Right cardiac atrium (tissue), 5 donors: ENCODE results near the gene AGBL1. TPM values are rescaled to one million over a fixed set of nuclear protein-coding genes. Genes with fewer than 3 reads are reported as not detected.
"Not testable (repeated sequence)": the region's sequence is repeated elsewhere in the genome, so short reads cannot be mapped to it uniquely, and the experiment has no call there.

Experiments used
- ATAC-seq, 2 donors: fragments of 200-7000 bp; cut with Tn5 transposase; one replicate each; pipeline versions ENCODE4 v1.8.0 to v1.9.1; 2020; ENCODE audit warnings: moderate library complexity in 2 of 2, mild to moderate bottlenecking in 1 of 2
- DNase-seq, 3 donors: peaks; one replicate each; pipeline ENCODE4 v3.0.0-alpha.2; 2020
- H3K27ac ChIP-seq: one replicate; pipeline ENCODE4 v1.5.1; 2013; ENCODE audit warnings: mild to moderate bottlenecking, low read length, control low read depth, moderate library complexity
- H3K27me3 ChIP-seq: one replicate; pipeline ENCODE4 v1.6.1; 2013; ENCODE audit not compliant: control insufficient read depth, insufficient read depth
- H3K4me1 ChIP-seq: one replicate; pipeline ENCODE4 v1.6.1; 2013; ENCODE audit warnings: low read length; ENCODE audit not compliant: control insufficient read depth, insufficient read depth
- H3K4me3 ChIP-seq: one replicate; pipeline ENCODE4 v1.5.1; 2013; ENCODE audit warnings: low read length, control low read depth
- H3K9me3 ChIP-seq: one replicate; pipeline ENCODE4 v1.6.1; 2013; ENCODE audit warnings: low read length; ENCODE audit not compliant: control insufficient read depth
- WGBS: extraction: QIAGEN DNeasy Blood & Tissue Kit; methylation state at CpG from one replicate; pipeline ENCODE4 v1.1.7; 2013; 5-methylcytosine and 5-hydroxymethylcytosine counted together
- intact Hi-C, 4 donors: fragments of 100-400 bp; cut with DNase I; formaldehyde crosslinking; loops; one replicate each; pipeline versions ENCODE4 v1.11.0 to v1.14.0; 2022 to 2023
- polyA plus RNA-seq: library from polyadenylated mRNA; stranded (reverse); fragments of 200-250 nt; gene quantifications from one replicate; pipeline ENCODE4 v1.2.3, GENCODE V29; 2013
- total RNA-seq, 4 donors: library from RNA; stranded (reverse); fragmentation: NEBNext Ultra II Directional; extraction: Animal tissue kit (Norgen Biotek cat#: 25700); gene quantifications; one replicate each; pipeline ENCODE4 v1.2.1, GENCODE V29; 2021
- donor health status: healthy with polysubstance abuse.
- donor health status: DM: no; HTN: yes; CAD: no.
- donor health status: DM: no; HTN: no; CAD: no.
- donor health status: DM: no; HTN: yes; CAD: no; lungs with severe emphysema.
- donor health status: DM: yes; HTN: yes; CAD: no.

The AGBL1 gene
- total and polyA plus RNA-seq, 5 donors: not detected

DNA sequence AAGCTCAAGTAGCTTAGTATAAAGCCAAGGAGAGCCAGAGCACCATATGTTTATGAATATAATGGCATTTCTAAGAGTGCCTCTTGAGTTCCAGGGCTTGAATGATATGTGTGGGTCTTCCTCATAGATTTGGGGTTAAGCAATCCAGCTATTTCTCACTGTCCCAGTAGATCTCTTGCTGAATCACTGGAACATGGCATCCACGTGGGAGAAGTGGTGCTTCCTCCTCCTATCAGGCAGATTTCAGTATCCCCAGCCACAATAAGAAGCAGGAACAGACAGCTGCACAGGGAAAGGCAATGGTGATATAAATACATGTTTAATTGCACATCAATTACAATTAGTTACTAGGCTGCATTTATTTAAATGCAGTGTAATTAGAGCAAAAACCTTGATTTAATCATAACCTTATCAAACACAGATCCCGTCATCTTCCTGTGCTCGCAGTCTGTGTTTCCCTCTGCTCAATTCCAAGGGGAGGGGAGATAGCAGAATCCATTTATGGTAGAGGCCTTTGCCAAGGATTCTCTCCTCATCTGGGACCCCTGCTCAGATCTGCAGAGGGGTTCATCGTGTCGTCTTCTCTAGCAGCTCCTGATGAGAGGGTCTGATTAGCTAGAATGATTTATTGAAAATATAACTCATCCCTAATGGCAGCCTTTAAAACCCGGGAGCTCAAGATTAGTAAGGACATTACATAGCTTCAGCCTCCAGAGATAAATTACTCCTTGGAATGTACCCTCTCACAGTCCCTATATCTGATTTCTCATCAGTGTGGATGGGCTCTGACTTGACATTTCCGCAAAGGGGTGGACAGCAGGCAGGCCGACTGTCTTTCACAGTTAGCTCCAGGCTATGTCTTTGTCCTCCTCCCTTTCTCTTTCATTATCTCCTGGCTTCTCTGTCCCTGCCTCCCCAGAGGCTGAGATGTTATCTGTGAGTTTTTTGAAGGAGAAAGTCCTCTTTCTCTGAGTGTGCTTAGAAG lies 775.9 kb downstream of the AGBL1 start:
- no peak overlapping the region for H3K4me3 ChIP-seq
- no peaks in the 10 kb centered on the region for H3K4me1 ChIP-seq
- WGBS: 44% methylated on average over 8 of the region's 8 CpGs
- ATAC-seq: no peak
- DNase-seq: no peak
- H3K27ac ChIP-seq: no peak overlapping the region
- no peaks in the 10 kb centered on the region for H3K9me3 ChIP-seq
- intact Hi-C loops: no loop called here
- H3K27me3 ChIP-seq: no peaks in the 10 kb centered on the region

DNA sequence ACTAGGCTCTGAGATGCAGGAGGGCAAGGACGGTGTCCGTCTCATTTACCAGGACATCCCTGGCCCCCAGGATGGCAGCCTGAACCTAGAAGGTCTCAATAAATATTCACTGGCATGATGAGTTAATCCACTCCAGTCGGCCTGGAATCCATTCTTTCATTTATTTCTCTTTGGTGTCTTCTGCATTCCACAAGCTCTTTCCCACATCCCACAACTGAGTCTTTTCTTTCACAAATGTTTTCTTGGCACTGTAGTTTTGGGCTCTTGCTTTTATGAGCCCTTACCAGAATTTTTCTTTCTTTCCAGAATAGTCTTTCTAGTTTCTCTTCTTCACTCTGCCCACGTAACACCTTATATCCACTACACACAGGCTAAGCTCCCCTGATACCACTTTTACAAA lies 778.0 kb downstream of the AGBL1 start:
- intact Hi-C loops: no loop called here
- Histone ChIP-seq H3K27ac (no peak overlapping the region), H3K9me3 (no peaks in the 10 kb centered on the region), H3K4me1 (no peaks in the 10 kb centered on the region), H3K4me3 (no peak overlapping the region), H3K27me3 (no peaks in the 10 kb centered on the region)
- DNase-seq (no peak), ATAC-seq (no peak)
- WGBS: 88% methylated on average over 4 of the region's 4 CpGs

DNA sequence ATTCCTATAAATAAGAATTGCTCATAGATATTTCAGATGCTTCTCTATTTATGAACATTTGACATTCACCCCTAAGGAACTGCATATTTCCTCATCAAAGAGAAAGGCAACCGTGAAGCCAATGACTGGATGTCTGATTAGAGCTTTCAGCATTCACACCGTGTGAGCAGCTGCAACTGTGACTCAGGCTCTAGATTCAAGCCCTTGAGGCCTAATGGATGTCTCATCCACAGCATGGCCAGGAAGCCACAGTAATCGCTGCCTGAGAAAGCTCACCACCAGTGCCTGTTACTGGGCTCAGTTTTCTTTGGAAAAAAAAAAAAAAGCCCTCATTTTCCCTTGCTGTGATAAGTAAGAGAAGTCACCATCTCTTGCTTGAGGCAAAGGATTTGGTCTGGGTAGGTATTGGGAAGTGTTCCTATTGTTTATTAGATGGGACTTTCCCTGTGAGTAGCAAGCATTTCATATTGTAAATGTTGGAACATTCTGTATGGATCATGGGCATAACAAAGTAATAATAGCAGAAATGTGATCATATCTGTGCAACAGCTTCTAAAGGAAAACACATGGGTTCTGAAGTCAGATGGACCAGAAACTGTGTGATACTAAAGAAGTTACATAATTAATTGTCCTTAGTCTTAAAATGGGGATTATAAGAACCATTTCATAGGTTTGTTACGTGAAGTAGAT lies 783.7 kb downstream of the AGBL1 start:
- DNase-seq: no peak
- no peaks in the 10 kb centered on the region for H3K4me1 ChIP-seq
- intact Hi-C loops: no loop called here
- 55% methylated on average over 4 of the region's 4 CpGs for WGBS
- no peaks in the 10 kb centered on the region for H3K27me3 ChIP-seq
- no peak overlapping the region for H3K27ac ChIP-seq
- no peak for ATAC-seq
- H3K9me3 ChIP-seq: no peaks in the 10 kb centered on the region
- H3K4me3 ChIP-seq: no peak overlapping the region

GRCh38 chr15:86865920-86866319 lies 786.2 kb downstream of the AGBL1 start:
- DNase-seq: no peak
- intact Hi-C loops: no loop called here
- Histone ChIP-seq H3K4me1 (no peaks in the 10 kb centered on the region), H3K27ac (no peak overlapping the region), H3K4me3 (no peak overlapping the region), H3K27me3 (no peaks in the 10 kb centered on the region), H3K9me3 (no peaks in the 10 kb centered on the region)
- no peak for ATAC-seq

DNA sequence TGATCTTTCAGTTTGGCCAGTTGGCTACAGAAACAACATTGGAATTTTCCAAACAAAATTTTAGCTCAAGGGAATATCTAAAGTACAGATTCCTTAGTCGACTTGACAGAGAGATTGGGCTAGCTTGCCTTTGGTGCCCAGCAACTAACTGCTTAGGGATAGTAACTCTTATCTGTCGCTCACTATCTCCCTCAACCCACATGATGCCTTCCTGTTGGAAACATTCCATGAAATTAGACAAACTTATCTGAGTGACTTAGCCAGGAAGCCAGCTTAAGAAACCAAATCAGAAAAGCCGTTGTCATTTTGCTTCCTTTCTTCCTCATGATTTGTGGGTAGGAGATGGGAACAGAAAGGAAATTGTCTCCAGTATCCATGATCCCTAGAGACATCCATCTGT lies 791.2 kb downstream of the AGBL1 start:
- H3K9me3 ChIP-seq: no peaks in the 10 kb centered on the region
- intact Hi-C loops: no loop called here

GRCh38 chr15:86871964-86872363 lies 792.3 kb downstream of the AGBL1 start:
- intact Hi-C loops: no loop called here
- Histone ChIP-seq H3K27me3 (no peaks in the 10 kb centered on the region), H3K4me1 (peaks cover 6% of the 10 kb centered on the region), H3K9me3 (no peaks in the 10 kb centered on the region), H3K27ac (no peak overlapping the region), H3K4me3 (no peak overlapping the region)
- ATAC-seq (no peak), DNase-seq (no peak)
- 65% methylated on average over 4 of the region's 4 CpGs for WGBS

More for the DNA sequence above, 791.2 kb downstream of the AGBL1 start:
- DNase-seq: no peak
- H3K27ac ChIP-seq: no peak overlapping the region
- ATAC-seq: no peak
- H3K27me3 ChIP-seq: no peaks in the 10 kb centered on the region
- WGBS: 19% methylated on average over 3 of the region's 3 CpGs
- no peaks in the 10 kb centered on the region for H3K4me1 ChIP-seq
- H3K4me3 ChIP-seq: no peak overlapping the region

GRCh38 chr15:86872782-86873181 lies 793.1 kb downstream of the AGBL1 start:
- 60% methylated on average over 1 of the region's 1 CpG for WGBS
- Histone ChIP-seq H3K27me3 (no peaks in the 10 kb centered on the region), H3K9me3 (no peaks in the 10 kb centered on the region), H3K27ac (no peak overlapping the region), H3K4me3 (no peak overlapping the region), H3K4me1 (peaks cover 6% of the 10 kb centered on the region)
- intact Hi-C loops: no loop called here
- no peak for DNase-seq
- ATAC-seq: no peak

DNA sequence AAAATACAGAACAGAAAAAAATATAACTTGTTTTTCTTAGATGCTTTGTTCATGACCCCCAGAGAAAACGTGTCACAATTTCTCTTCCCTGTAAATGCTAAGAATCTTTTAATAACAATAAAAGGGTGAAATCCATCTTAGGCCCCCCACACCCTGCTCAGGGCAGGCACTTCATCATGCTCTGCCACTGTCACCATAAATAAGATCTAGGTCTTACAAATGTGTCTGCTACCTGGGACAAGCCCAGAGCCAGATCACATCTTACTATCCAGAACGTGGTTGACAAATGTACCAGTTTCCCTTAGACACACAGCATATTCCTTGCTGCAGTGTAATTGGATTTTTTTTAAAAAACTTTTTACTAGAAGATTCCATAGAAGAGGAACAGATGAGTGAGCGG lies 795.4 kb downstream of the AGBL1 start:
- Histone ChIP-seq H3K27ac (no peak overlapping the region), H3K4me3 (no peak overlapping the region), H3K4me1 (peaks cover 7% of the 10 kb centered on the region), H3K27me3 (no peaks in the 10 kb centered on the region), H3K9me3 (no peaks in the 10 kb centered on the region)
- ATAC-seq: no peak
- no peak for DNase-seq
- WGBS: 82% methylated on average over 3 of the region's 3 CpGs
- intact Hi-C loops: no loop called here

DNA sequence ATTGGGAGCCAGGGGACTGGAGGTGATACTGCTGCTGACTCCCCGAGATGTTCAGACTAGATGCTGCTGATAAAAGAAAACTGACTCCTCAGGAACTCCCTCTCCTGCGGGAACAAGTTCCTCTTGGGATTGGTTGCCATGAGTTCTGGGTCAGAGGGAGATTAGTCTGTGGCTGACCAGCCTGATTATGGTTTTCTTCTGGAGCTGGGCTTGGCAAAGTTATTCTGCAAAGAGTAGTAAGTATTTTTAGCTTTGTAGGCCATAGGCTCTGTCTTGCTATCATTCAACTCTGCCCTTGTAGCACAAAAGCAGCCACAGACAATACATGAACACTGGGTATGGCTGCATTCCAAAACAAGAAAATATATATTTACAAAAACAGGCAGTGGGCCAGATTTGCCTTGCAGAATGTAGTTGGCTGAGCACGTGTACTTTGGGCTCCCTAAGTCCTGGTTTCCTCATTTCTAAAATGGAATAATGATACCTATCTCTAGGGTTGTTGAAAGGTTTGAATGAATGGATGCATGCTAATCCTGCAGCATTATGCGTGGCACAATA lies 796.8 kb downstream of the AGBL1 start:
- Histone ChIP-seq H3K27me3 (no peaks in the 10 kb centered on the region), H3K27ac (no peak overlapping the region), H3K4me1 (peaks cover 7% of the 10 kb centered on the region), H3K4me3 (no peak overlapping the region), H3K9me3 (no peaks in the 10 kb centered on the region)
- intact Hi-C loops: no loop called here
- DNase-seq: no peak
- ATAC-seq: no peak
- 58% methylated on average over 4 of the region's 4 CpGs for WGBS

- Histone ChIP-seq H3K27ac (no peak overlapping the region), H3K4me3 (no peak overlapping the region), H3K9me3 (no peaks in the 10 kb centered on the region), H3K27me3 (no peaks in the 10 kb centered on the region), H3K4me1 (peaks cover 7% of the 10 kb centered on the region)
- ATAC-seq (no peak), DNase-seq (no peak)
- intact Hi-C loops: no loop called here
- WGBS: 66% methylated on average over 2 of the region's 2 CpGs
Observed at GRCh38 chr15:86877171-86877631, 797.5 kb downstream of the AGBL1 start.

DNA sequence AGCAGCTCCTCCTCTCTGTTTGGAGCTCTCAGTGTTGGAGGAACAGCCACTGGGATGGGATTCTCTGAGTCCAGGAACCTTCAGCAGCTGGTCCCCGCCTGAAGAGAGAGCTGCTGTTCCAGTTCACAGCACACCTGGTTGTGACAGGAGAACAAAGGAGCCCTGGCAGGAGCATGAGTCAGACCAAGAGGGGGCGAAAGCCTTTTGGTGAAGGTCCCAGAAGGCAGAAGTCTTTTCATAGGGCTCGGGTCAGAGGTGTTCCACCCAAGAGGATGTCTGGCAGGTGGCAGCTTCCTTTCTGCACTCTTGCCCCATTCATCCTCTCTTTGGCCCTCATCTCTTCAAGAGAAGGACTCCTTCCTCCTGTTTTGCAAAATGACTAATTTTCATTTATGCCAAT lies 799.2 kb downstream of the AGBL1 start:
- H3K4me1 ChIP-seq, DNase-seq, intact Hi-C loops, H3K9me3 ChIP-seq, H3K4me3 ChIP-seq, H3K27me3 ChIP-seq, ATAC-seq: not testable (repeated sequence)
- 80% methylated on average over 3 of the region's 3 CpGs for WGBS
- H3K27ac ChIP-seq: peak overlapping the region; percentile 67
